Motor neuron (in vitro differentiated cells): ENCODE results near the gene FMO1. TPM values are rescaled to one million over a fixed set of nuclear protein-coding genes. Genes with fewer than 3 reads are reported as not detected.

Source experiments
- ATAC-seq, 8 experiments: fragments of 200-7000 bp; cut with Tn5 transposase; replicated peaks in 6 of 8; 2 replicates each; pipeline ENCODE4 v1.8.0; 2021; ENCODE audit warnings: mild to moderate bottlenecking in 8 of 8, moderate library complexity in 8 of 8
- H3K27ac ChIP-seq, 2 donors: fragments of 250-450 bp; sonication (Bioruptor Pico); 2 replicates each; pipeline ENCODE4 v1.9.0; 2021; ENCODE audit warnings: antibody characterized with exemption in 2 of 2, mild to moderate bottlenecking in 2 of 2, moderate library complexity in 1 of 2
- H3K4me1 ChIP-seq, 2 donors: fragments of 250-450 bp; sonication (Bioruptor Pico); replicated peaks in 1 of 2; 2 replicates each; pipeline ENCODE4 v1.6.1; 2021; ENCODE audit warnings: antibody characterized with exemption in 2 of 2, mild to moderate bottlenecking in 2 of 2, moderate library complexity in 1 of 2
- H3K4me3 ChIP-seq, 5 donors: fragments of 250-450 bp; sonication (Bioruptor Pico); 2 replicates each; pipeline ENCODE4 v1.9.0; 2021; ENCODE audit warnings: antibody characterized with exemption in 5 of 5, mild to moderate bottlenecking in 5 of 5, moderate library complexity in 4 of 5
- WGBS, 10 experiments: fragments of 450-650 bp; shearing (Covaris generic); methylation state at CpG; one replicate each; pipeline ENCODE4 v1.0.0; 2022; 5-methylcytosine and 5-hydroxymethylcytosine counted together
- in situ Hi-C, 9 experiments: fragments of 400-800 bp; cut with MboI; loops; one replicate each; pipeline ENCODE4 v1.15.0; 2021; ENCODE audit warnings: low sequenced_read_pairs in 9 of 9, low pct_unique_long_range_greater_than_20kb in 2 of 9; ENCODE audit not compliant: unreplicated experiment in 9 of 9
- total RNA-seq, 8 experiments: library from RNA; unstranded; fragments of 300-600 nt; gene quantifications; 2 replicates each; pipeline versions ENCODE4 v1.2.3 to v1.2.4, GENCODE V29; 2022

The FMO1 gene, protein sequence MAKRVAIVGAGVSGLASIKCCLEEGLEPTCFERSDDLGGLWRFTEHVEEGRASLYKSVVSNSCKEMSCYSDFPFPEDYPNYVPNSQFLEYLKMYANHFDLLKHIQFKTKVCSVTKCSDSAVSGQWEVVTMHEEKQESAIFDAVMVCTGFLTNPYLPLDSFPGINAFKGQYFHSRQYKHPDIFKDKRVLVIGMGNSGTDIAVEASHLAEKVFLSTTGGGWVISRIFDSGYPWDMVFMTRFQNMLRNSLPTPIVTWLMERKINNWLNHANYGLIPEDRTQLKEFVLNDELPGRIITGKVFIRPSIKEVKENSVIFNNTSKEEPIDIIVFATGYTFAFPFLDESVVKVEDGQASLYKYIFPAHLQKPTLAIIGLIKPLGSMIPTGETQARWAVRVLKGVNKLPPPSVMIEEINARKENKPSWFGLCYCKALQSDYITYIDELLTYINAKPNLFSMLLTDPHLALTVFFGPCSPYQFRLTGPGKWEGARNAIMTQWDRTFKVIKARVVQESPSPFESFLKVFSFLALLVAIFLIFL
- total RNA-seq, result 1 to 10 TPM in 1 of 8 experiments, under 1 TPM in 3, not detected in 4; 0.08 to 1.3 (median 0.37) TPM

GRCh38 chr1:171248302-171248701 is at the start of gene FMO1:
Gene FMO1, plus strand, starts transcription at chr1:171248494. Its CDS starts 9,594 bp downstream, at chr1:171258088.
- ATAC-seq, result no peak

GRCh38 chr1:171204296-171204695 is 44.0 kb upstream of the FMO1 start:
- Histone ChIP-seq H3K4me1 (no peaks in the 10 kb centered on the region), H3K27ac (no peak overlapping the region), H3K4me3 (no peak overlapping the region)
- ATAC-seq, result no peak
- WGBS, 10 experiments, result 63 to 94% (median 76%) methylated on average over 2 to 5 of the region's 5 CpGs
- in situ Hi-C loops, result no loop called here

More at GRCh38 chr1:171248302-171248701, at the start of gene FMO1:
- WGBS, 10 experiments, result 64 to 94% (median 85%) methylated on average over 1 to 4 of the region's 4 CpGs; no CpG with 5 or more reads in 1 of the 10 experiments
- H3K4me3 ChIP-seq, result no peak within 1 kb of the TSS
- in situ Hi-C loops, result loop anchor here in 3 of 9 experiments (10.0 to 25.0 kb wide), 3 partner anchors 66 to 286 kb away; partner anchors contain the start of genes FMO3 (in 1 of the 3) and FMO4 (in 1 of the 3)
- no peak within 1 kb of the TSS for H3K27ac ChIP-seq
- no peaks in the 10 kb centered on the region for H3K4me1 ChIP-seq

GRCh38 chr1:171206204-171206977 is 41.9 kb upstream of the FMO1 start:
- H3K4me3 ChIP-seq, result no peak overlapping the region
- ATAC-seq, result peak in 3 of 8 experiments; percentile 63 to 91 (median 75)
- no peaks in the 10 kb centered on the region for H3K4me1 ChIP-seq
- in situ Hi-C loops, result no loop called here
- no peak overlapping the region for H3K27ac ChIP-seq
- WGBS, 10 experiments, result 3 to 80% (median 56%) methylated on average over 1 to 3 of the region's 3 CpGs

GRCh38 chr1:171206978-171207355 is 41.3 kb upstream of the FMO1 start:
- H3K4me3 ChIP-seq, result no peak overlapping the region
- 60 to 100% (median 88%) methylated on average over 1 of the region's 1 CpG; no CpG with 5 or more reads in 4 of the 10 experiments for WGBS, 10 experiments
- no peaks in the 10 kb centered on the region for H3K4me1 ChIP-seq
- peak in 1 of 8 experiments; percentile 17 for ATAC-seq
- no peak overlapping the region for H3K27ac ChIP-seq
- in situ Hi-C loops, result no loop called here

- no peak for ATAC-seq
- H3K4me3 ChIP-seq, result no peak overlapping the region
- in situ Hi-C loops, result no loop called here
- no peak overlapping the region for H3K27ac ChIP-seq
- no peaks in the 10 kb centered on the region for H3K4me1 ChIP-seq
- WGBS, 10 experiments, result 41 to 100% (median 92%) methylated on average over 1 to 2 of the region's 2 CpGs; no CpG with 5 or more reads in 1 of the 10 experiments
Measured at GRCh38 chr1:171207377-171207776, 40.9 kb upstream of the FMO1 start.

DNA sequence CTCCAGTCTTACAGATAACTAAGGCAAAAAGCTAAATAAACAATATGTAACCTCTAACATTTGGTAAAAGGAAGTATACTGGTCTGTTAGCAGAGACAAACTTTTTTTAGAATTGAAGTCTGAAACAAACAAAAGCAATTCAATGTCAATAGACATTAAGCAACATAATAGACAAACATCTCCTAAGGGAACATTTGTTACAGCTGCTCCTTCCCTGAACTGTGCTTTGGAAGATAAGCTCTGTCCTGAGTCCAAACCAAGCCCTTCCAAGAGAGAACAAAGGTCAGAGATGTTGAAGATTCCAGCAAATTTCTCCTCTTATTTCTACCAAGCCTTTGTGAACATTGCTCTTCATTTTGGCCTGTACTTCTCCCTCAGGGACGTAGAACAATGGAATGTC is 37.9 kb upstream of the FMO1 start:
- in situ Hi-C loops, result no loop called here
- 42 to 100% (median 64%) methylated on average over 1 of the region's 1 CpG; no CpG with 5 or more reads in 6 of the 10 experiments for WGBS, 10 experiments
- ATAC-seq, result no peak
- H3K4me3 ChIP-seq, result no peak overlapping the region
- H3K27ac ChIP-seq, result no peak overlapping the region
- H3K4me1 ChIP-seq, result no peaks in the 10 kb centered on the region

DNA sequence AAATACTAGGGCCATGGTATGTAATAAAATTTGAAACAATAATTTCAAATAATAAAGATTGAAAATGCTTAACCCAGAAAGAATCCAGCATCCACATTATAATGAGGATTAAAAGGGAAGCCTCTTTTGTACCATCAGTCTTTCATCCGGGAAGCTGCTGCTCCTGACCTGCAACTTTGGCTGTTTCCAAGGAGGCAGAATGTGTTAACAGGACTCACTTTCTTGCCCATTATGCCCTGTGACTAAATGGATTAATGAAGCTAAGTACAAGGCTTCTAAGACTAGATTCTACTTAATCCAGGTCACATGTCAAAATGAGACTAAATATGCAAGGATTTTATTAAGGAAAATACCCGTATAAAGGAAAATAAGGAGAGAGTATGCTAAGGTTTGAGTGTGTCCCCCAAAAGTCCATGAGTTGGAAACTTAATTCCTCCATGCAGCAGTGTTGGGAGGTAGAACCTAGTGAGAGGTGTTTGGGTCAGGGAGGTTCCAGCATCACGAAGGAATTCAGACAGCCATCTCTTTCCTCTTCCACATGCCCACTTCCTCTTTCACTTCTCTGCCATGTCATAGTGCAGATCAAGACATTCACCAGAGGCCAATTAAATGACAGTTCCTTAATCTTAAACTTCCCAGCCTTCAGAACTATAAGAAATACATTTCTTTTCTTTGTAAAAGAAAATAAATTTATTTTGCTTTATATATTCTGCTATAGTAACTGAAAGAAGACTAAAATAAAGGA is 35.5 kb upstream of the FMO1 start:
- Histone ChIP-seq H3K4me3 (no peak overlapping the region), H3K4me1 (no peaks in the 10 kb centered on the region), H3K27ac (no peak overlapping the region)
- in situ Hi-C loops, result no loop called here
- ATAC-seq, result no peak
- WGBS, 10 experiments, result 20 to 100% (median 81%) methylated on average over 1 to 3 of the region's 3 CpGs

DNA sequence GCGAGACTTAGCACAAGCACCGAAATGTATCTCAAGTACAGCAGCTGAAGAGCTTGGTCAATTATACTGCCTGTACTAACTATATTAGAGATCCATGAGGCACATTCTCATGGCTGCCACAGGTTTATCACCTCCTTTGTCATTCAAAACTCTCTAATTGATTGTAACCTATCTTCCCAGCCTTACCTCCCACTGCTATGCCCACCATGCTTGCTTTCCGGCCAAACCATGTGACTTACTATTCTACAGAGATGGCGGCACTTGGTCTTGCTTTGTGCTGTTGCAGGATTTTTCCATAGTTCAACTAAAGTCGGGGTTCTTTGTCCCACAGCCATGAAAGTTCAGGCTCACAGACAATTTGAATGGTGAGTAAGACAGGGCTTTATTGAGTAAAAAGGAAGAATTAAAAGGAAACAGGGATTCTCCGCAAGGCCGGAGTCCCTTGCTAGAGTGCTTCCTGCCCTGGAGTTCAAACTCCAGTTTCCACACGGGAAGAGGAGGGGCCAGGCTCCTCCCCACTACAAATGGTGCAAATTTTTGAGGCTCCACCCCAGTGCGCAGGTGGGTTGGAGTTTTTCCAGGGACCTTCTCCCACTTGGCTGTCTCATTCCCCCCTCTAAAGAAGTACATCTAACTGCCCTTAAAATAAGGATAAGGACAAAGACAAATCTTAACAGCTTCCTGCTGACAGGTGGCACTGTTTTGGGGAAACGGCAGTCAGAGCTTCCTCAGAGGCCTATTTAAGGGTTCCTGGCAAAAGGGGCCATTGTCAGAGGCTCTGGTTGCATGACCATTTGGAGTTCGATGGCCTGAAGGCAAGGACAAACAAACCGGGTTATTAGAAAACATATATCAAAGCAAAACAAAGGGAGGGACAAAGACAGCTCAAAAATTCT is 34.5 kb upstream of the FMO1 start:
- no peak for ATAC-seq
- WGBS, 10 experiments, result 42 to 90% (median 68%) methylated on average over 2 to 12 of the region's 12 CpGs; no CpG with 5 or more reads in 1 of the 10 experiments
- H3K4me1 ChIP-seq, result no peaks in the 10 kb centered on the region
- in situ Hi-C loops, result no loop called here
- H3K4me3 ChIP-seq, result no peak overlapping the region
- no peak overlapping the region for H3K27ac ChIP-seq

DNA sequence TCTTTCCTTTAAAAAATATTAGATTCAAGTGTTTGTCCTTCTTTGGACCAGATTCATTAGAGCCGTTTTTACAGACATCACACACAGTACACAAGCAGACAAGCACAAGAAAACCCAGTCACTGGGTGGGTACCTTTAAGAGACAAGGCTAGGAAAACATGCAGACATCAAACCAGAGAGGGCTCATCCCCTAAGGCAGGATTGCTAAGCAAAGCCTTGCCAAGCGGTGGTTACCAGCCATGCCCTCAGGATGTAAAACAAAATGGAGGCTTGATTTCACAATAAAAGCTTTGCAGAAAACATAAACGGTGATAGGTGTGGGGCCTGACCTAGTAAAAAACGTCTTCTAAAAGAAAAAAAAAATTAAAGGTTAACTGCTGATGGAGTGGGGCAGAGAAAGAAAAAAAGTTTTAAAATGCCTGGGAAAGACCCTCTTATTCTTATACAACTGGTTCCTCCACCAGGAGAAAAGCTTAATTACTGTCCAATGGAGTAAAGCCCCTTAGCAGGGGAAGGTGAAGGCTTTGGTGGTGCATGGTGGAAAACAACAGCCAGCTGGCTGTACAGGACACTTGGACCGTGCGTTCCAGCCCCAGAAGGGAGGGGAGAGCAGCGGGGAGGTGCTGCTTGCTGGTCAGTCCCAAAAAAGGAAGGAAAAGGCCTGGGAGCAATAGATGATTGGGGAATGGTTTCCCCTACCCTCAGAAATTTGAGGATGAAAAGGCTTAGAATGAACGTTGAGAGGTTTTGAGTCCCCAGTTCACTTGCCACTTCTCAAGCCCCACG is 30.4 kb upstream of the FMO1 start:
- H3K4me1 ChIP-seq, result peaks cover 0 to 11% of the 10 kb centered on the region in 2 donors
- in situ Hi-C loops, result no loop called here
- no peak for ATAC-seq
- H3K27ac ChIP-seq, result no peak overlapping the region
- WGBS, 10 experiments, result 21 to 100% (median 82%) methylated on average over 2 to 9 of the region's 9 CpGs
- H3K4me3 ChIP-seq, result no peak overlapping the region

DNA sequence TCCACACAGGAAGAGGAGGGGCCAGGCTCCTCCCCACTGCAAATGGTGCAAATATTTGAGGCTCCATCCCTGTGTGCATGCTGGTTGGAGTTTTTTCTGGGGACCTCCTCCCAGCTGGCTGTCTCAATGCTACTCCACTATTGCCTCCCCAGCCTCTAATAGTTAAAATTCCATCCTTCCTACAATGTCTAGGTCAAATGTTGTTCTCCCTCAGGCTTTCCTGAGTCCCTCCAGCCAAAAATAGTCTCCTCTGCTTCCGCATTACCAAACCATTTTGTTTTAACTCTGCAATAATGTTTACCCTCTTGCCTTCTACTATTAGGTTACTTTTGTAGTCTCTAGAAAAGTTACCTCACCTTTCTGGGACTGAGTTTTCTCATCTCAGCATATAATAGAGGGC is 29.6 kb upstream of the FMO1 start:
- Histone ChIP-seq H3K4me3 (no peak overlapping the region), H3K27ac (no peak overlapping the region), H3K4me1 (peaks cover 0 to 11% of the 10 kb centered on the region in 2 donors)
- in situ Hi-C loops, result no loop called here
- no peak for ATAC-seq
- 13 to 89% (median 43%) methylated on average over 1 of the region's 1 CpG; no CpG with 5 or more reads in 4 of the 10 experiments for WGBS, 10 experiments

GRCh38 chr1:171219346-171220080 is 28.8 kb upstream of the FMO1 start:
- H3K27ac ChIP-seq, result no peak overlapping the region
- H3K4me3 ChIP-seq, result no peak overlapping the region
- peak in 3 of 8 experiments; percentile 17 to 69 (median 47) for ATAC-seq
- peaks cover 0 to 11% of the 10 kb centered on the region in 2 donors for H3K4me1 ChIP-seq
- 0 to 60% (median 33%) methylated on average over 1 to 2 of the region's 2 CpGs; no CpG with 5 or more reads in 5 of the 10 experiments for WGBS, 10 experiments
- in situ Hi-C loops, result no loop called here
